Measurements from ENCODE around the gene SLC5A12.

Gene SLC5A12, protein sequence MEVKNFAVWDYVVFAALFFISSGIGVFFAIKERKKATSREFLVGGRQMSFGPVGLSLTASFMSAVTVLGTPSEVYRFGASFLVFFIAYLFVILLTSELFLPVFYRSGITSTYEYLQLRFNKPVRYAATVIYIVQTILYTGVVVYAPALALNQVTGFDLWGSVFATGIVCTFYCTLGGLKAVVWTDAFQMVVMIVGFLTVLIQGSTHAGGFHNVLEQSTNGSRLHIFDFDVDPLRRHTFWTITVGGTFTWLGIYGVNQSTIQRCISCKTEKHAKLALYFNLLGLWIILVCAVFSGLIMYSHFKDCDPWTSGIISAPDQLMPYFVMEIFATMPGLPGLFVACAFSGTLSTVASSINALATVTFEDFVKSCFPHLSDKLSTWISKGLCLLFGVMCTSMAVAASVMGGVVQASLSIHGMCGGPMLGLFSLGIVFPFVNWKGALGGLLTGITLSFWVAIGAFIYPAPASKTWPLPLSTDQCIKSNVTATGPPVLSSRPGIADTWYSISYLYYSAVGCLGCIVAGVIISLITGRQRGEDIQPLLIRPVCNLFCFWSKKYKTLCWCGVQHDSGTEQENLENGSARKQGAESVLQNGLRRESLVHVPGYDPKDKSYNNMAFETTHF

DNA sequence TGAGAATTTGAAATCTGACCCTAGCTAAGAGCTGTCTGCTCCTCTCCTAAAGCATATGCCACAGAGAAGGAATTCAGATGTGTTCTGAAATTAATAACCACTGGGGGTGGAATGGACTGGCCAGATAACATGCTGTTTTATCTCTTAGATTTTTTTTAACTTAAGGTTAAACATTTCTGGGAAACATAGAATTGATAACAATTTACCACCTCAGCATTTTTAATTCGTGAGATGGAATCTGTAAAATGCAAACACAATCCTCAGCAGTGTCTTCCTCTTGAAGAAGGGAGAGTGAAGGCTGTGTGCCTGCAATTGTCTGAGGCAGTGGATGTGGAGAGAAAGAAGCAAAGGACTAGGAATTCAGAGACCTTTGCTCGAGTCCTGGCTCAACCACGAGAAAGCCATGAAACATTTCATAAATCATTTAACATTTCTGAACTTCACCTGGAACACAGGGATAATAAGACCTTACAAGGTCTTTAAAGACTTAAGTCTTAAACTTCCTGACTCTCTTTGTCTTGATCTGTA is at the start of gene SLC5A12:
Gene SLC5A12 (minus strand): TSS at position 113 of the 528 bp plus-strand sequence. CDS start 346 bp downstream, outside the sequence.
- no peak for DNase-seq (ENCODE audit: low spot score)

DNA sequence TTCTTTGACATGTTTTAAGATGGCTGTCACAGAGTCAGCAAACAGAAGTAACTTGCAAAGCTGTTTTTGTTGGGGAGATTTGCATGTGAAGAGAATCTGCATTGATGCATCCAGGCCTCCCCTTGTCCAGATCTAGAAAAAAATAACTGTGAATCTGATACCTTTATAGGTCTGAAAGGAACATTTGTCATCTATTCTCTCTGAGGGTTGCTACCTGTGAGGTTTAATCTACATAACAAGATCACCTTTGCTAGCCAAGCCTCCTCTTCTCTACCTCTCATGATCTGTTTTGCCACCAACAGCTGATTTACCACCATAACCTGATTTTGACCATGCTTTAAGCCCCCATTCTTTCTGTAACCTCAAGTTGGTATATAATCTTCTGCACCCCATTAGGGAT is 47.2 kb upstream of the SLC5A12 start:
- no peak for DNase-seq (ENCODE audit: low spot score)

DNA sequence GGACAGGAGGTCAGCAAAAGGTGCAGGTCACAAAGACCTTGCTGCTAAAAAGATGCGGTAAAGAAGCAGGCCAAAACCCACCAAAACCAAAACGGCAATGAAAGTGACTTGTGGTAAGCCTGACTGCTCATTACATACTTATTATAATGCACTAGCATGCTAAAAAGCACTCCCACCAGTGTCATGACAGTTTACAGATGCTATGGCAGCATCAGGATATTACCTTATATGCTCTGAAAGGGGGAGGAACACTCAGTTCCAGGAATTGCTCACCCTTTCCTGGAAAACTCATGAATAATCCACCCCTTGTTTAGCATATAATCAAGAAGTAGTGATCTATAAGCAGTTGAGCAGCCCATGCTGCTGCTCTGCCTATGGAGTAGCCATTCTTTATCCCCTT is 45.2 kb upstream of the SLC5A12 start:
- no peak for DNase-seq (ENCODE audit: low spot score)

DNA sequence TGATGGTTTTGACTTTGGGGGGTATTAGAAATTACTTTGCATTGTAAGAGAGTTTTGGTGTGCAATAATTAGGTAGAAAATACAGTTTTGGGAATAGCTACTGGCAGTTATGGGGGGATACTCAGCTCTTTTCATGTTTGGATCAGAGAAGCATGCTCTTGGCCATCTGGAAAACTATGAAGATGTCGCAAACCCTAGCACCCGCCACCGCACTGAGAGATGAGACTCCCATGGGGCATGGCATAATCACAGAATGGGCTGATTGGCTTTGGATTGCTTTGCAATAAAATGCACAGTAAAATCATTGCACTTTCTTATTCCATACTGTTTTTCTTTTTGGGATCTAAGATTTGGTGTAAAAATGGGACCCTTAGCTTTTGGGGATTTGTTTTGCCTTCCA is 43.5 kb upstream of the SLC5A12 start:
- DNase-seq (ENCODE audit: low spot score), result no peak

DNA sequence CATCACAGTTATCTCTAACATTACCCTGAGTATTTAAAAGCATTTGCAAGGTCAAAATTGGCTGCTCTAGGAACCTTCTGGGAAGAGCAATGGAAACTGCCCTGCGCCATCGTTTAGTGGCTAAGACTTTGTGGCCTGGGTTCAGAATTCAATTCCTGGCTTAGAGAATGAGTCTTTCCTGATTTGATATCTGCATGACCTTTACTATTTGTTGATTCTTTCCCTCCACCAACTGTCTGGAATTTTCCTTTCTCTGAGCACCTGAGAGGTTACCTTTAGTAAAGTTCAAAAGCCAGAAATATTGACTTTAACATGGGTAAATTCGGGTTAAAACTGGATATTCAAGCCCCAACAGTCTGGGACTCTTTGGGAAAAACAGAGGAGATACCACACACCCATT is 43.0 kb upstream of the SLC5A12 start:
- DNase-seq (ENCODE audit: low spot score), result no peak

DNA sequence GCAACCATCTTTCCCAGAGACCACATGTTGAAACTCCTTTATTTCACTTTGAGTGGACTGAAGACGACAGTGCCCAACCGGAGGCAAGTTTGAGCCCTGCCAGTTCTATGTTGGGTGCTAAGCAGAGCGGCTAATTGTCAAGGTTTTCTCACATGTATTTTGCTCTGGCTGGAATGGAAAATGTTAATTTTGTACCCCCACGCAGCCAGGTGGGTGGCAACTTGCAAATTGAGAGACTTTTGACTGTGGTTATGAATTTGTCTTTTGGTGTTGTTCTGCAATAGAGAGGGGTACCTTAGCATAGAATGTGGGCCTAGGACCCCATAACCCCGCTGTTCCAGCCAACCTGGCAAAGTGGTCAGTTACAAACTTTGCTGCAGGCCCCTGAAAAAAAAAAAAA is 42.5 kb upstream of the SLC5A12 start:
- no peak for DNase-seq (ENCODE audit: low spot score)

DNA sequence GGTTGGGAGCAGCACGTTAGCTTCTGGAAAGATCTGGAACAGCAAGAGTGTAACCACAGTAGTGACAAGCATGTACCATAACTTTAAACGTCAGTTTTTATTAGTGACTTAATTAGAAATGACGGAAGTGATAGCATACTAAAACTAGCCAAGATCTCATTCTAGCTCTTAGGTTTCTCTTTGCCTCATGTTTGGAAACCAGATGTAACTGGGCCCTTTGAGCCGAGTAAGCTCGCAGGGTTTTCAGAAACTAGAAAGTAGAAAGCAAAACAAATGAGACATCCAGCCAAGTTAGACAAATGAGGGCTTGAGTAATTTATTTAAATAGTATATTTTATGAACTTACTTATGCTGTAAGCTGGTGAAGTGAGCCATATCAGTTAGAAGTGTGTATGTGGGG is 40.2 kb upstream of the SLC5A12 start:
- DNase-seq (ENCODE audit: low spot score), result no peak

DNA sequence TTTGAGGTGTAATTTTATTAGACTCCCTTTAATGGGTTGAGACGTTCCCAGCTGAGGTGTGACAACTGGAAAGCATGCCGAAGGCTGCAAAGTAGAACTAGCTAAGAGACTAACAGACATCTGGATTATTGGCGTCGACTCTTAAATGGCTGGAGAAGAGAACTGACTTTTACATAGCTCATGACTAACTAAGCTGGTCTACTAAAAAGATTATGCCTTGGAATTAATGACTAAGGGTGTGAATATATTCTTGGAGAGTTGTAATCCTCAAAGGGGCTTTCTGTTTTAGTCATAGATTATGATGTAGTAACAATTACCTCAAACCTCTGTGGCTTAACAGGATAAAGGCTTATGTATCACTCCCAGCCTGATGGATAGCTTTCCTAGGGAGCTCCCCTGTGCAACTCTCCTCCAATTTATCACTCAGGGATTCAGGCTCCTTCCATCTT is 39.5 kb upstream of the SLC5A12 start:
- DNase-seq (ENCODE audit: low spot score), result no peak

DNA sequence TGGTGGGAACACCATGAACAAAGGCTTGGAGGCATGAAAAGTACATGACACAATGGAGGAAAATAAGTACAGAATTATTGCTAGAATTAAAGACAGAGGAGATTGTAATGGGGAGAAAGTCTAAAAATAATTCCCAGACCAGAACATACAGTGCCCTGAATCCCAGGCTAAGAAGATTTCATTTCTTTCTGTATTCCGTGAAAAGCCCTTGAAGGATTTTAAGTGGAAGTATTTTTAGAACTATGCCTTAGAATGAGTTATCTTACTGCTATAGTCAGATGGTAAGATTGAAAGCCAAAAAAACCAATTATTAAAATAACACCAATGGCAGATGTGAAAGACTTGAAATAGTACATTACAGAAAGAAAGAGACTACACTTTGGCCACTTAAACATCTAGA is 36.1 kb upstream of the SLC5A12 start:
- no peak for DNase-seq (ENCODE audit: low spot score)

DNA sequence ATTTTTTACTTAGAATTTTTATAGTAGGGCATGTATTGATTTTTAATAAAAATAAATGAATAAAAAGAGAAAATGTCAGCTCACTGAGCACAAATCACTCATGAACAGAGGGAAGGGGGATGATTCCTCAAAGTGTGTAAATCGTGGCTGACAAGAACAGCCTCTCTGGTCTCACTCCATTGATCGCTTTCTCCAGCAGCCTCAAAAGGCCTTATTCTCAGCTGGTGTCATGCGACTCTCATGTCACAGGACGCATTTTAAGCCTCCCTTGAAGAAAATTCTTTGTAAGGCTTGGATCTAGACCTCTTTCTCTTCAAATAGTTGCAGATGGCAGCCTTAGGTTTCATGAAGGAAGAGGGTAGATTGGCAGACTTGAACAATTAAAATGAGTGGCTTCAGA is 33.9 kb upstream of the SLC5A12 start:
- no peak for DNase-seq (ENCODE audit: low spot score)

DNA sequence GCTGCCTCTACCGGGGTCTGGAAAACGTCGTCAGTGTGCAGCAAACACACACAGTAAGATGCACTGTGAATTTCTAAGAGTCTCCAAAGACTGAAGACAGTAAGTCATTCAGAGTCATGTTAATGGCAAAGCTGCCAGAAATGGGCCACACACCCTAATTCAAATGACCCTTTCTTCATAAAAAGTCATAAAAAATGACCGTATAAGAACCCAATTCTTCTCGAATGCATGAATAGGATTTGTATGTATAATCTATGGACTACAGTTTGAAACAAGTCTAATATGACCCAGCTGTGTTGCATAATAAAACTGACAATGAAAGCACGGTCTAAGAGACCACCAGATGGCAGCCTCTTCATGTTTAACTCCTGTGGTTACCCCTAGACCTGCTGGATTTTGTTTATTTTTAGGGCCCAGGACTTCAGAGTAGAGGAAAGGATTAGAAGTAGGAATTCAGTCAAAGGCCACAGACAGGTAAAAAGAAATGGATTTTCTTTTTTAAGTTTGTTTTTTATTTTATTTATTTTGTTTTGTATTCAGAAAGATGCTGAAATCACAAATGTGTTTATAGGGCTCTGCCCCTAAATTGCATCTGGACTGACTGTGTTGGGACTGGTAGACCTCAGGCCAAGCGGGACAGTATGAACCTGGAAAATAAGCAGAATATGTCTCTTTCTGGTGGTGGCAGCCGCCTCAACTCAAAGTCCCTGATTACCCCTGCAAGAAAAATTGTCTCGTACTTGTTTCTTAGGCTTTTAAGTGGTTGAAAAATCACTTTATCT is 32.1 kb upstream of the SLC5A12 start:
- DNase-seq (ENCODE audit: low spot score), result no peak

DNA sequence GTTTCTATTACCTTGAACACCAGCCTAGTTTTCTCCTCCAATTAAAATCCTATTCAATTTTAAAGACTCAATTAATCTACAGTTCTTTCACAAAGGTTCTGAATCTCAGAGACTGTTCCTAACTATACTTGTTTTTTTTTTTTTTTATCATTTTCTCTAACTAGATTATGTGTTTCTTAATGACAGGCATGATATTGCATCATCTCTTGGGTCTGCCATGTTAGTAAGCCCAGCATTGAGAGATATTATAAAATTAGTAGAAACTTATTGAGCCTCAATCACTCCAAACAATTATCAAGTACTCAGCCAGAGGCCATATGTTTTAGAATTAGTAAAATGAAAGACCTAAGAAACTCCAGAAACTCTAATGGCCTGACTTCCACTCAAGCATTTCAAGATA is 28.1 kb upstream of the SLC5A12 start:
- DNase-seq (ENCODE audit: low spot score), result no peak

DNA sequence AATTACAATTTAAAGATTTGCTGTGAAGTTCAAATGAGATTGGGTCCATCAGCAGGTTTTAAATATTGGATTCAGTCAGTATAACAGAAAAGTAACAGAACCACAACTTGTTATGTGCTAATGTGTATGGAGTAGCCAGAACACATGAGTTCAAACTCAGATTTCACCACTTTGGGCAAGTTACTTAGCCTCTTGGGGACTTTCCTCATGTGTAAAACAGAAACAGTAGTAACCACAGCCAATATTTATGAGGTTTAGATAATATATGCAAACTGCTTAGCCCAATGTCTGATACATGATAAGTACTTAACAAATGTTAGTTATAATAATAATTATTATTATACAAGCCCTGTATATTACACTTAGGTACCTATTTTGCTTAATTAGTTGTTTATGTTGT is 21.8 kb upstream of the SLC5A12 start:
- no peak for DNase-seq (ENCODE audit: low spot score)

DNA sequence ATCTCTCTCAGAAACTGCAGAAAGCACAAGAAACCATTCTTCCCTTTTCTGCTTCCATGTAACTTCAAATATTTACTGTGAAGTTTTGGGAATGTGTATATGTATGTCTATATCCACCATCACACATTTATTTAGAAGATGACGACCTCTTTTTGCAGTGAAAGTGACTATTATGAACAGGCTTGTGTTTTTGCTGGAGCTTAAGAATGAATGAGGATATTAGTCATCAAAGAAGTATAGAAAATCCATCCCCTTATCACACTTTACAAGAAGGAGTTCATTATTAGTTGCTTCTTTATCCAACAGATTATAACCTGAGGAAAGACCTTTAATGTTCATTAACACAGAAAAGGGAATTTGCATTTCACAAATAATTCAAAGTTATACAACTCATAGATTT is 21.1 kb upstream of the SLC5A12 start:
- no peak for DNase-seq (ENCODE audit: low spot score)

DNA sequence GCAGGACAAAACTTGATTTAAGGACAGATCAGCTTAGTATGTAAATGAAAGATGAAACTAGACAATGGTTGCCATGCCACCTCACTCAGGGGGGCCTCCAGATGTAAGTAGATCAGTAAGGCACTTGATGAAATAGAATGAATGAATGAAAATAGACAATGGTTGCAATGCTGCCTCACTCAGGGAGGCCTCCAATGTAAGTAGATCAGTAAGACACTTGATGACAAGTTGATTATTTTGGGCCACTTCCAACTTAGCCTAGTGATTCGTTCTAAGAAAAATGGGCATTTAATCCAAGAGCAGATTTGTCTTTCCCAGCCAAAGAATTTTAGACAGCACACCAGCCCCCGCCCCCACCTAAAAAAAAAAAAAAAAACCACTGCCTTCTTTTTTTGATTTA is 19.2 kb upstream of the SLC5A12 start:
- no peak for DNase-seq (ENCODE audit: low spot score)

DNA sequence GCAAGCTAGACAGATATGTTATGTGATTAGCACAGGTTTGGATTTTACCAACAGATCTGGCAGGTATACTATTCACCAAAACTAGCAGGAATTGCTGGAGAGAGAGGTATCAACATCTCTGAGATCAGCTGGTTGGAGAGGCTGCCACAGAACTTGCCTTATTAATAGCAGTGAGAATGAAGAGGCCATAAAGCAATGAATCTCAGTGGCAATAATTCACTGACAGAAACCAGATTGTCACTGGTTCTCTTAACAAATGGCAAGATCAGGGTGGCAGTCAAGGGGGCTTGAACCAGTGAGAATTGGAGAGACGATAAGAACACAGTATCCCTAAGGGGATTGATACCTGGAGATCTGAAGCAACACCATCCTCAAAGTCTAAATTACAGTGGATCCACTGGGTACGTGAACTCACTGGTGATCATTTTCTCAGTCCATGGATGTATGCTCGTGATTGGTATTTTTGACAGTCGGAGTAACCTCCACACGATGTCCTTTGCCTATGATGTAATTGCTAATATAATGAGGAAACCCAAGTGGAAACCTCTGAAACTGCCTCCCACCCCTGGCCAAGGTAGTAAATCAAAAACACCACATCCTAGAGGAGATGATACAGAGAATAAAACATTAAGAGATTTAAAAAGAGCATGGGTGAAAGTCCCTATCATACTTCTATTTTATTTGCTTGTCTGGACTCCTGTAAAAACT is 17.7 kb upstream of the SLC5A12 start:
- no peak for DNase-seq (ENCODE audit: low spot score)

DNA sequence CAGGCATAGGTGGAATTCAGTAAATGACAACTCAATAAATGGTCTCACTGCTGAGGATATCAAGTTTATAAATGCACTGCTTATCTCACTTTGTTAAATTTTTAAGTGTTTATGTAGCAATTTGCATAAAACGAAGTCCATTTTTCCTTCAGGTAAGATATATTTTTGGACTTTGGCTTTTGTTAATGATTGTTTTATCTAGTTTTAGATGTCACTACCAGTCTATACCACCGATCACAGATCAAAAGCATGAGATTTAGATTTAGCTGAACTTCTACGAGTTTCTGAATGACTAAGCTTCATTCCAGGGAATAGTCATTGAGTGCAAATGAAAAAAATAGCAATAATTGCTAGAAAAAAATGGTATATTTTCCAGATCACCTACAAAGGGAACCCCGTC is 12.8 kb upstream of the SLC5A12 start:
- no peak for DNase-seq (ENCODE audit: low spot score)

DNA sequence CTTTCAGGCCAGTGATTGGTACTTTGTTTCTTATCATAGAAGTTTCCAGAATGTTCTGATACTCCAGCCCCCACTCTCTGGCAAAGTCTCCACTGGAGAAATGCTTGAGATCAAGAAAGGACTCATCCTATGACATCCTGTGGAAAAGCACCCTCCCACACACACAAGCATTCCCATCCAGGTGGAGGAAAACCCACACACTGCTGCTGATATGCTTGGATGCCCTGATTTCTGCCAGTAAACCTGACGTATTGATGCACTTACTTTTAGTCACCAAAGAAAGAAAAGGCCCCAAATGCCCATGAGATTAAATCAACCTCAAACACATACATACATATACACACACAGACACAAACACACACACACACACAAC is 9.2 kb upstream of the SLC5A12 start:
- DNase-seq (ENCODE audit: low spot score), result no peak

DNA sequence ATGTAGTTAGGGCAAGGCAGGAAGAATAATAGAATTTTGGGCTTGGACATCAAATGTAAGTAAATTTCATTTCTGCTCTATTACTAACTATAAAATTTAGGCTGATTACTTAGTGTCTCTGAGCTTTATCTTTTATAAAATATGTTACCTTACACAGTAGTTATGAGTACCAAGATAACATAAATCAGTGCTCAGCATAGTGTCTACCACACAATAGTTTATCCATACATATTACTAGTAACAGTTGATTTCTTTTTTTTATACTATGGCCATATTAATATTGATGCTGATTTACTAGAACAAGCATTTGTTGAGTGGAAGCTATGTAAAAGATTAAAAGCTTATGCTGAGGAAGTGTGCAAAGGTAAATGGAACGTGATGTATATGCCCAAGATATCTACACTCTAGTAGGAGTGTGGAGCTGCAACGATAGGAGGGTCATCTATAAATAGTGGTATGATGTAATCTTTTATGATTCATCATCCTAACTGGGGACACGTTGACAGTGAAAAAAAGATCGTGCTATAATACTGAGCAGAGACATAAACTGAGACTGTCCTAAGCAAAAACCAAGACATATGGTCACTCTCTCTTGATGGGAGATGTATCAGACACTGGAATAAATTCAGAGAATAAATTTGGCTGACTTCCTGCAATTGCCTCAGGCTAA is 8.7 kb upstream of the SLC5A12 start:
- DNase-seq (ENCODE audit: low spot score), result no peak

DNA sequence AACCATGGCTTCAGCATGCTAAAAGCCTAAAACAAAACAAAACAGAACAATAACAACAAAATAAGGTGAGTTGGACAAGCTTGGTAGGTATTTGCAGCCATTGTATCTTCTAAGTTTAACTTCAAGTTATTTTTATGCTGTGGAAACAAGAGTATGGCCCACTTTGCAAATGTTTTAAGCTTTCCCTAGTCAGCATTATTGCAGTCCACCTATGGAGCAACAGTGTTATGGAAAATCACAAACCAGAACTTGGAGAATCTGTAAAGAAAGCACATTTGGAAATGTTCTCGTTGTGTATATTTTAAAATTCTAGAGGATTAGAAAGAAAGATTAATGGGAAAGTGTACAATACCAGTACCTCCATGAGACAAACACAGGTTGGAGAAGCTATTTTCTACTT is 7.4 kb upstream of the SLC5A12 start:
- DNase-seq (ENCODE audit: low spot score), result no peak

DNA sequence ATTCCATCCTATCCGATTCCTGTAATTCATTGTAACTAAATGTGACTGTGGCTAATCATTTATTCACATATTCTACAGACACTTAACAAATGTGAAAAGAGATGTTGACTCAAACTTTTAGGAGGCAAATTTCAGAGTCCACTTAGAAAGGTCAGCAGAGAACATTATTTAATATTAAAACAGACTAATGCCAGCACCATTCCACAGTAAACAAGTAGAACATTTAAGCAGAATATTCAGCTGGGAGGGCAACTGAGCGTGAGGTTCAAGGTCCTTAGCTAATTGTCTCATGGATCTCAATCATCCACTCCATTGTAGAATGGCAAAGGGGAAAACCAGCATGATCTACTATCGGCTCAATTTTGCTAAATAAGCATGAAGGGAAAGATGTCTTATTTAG is 5.1 kb upstream of the SLC5A12 start:
- no peak for DNase-seq (ENCODE audit: low spot score)

DNA sequence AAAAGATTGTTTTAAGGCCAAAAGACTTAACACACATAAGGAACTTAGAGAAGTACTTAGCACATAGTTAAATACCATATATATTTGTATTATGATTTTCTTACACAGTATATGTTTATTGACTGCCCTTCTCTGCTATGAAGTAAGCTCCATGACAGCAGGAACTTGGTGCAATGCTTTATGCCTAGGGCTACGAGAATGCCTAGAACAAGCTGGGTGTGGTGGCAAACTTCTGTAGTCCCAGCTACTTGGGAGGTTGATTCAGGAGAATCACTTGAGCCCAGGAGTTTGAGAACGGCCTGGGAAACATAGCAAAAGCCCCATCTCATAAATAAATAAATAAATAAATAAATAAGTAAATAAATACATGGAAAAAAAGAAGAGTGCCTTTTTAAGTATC is 1.9 kb downstream of the SLC5A12 start:
- no peak for DNase-seq (ENCODE audit: low spot score)
